HEK293 (cell line): ENCODE measurements around the gene MAP1B.

ENCODE experiments used
- CTCF ChIA-PET: fragments of 350-600 bp; formaldehyde crosslinking; extraction: SDS; loops from one replicate; lab custom pipeline; 2021; ENCODE audit warnings: antibody characterized with exemption; lab: Yijun Ruan, JAX
- POLR2A ChIA-PET: fragments of 300-600 bp; formaldehyde crosslinking; extraction: SDS; loops from one replicate; lab custom pipeline; 2020; ENCODE audit warnings: antibody characterized with exemption, inconsistent platforms; lab: Yijun Ruan, JAX
- H3K27ac ChIP-seq: fragments of 200-500 bp; sonication (Bioruptor generic); 2 replicates; pipeline ENCODE4 v1.5.1; 2014; ENCODE audit warnings: low read depth, low read length, control low read depth, inconsistent platforms; ENCODE audit errors: extremely low read depth
- H3K36me3 ChIP-seq, 2 experiments: fragments of 200-500 bp in 1 of 2; sonication (Bioruptor generic) in 1 of 2; 1 replicate in 1 of 2; 2 replicates in 1 of 2; pipeline ENCODE4 v1.5.1; 2014 to 2017; ENCODE audit warnings: inconsistent platforms in 2 of 2, low read length in 2 of 2; ENCODE audit not compliant: control insufficient read depth in 2 of 2, insufficient read depth in 1 of 2
- H3K4me1 ChIP-seq: fragments of 200-500 bp; sonication (Bioruptor generic); 2 replicates; pipeline ENCODE4 v1.5.1; 2014; ENCODE audit warnings: mild to moderate bottlenecking, low read length, inconsistent platforms; ENCODE audit not compliant: control insufficient read depth, insufficient read depth
- H3K4me3 ChIP-seq: 2 replicates; pipeline ENCODE4 v1.5.1; 2011; ENCODE audit warnings: low read depth, mild to moderate bottlenecking, control low read depth, low read length, moderate library complexity
- H3K9me3 ChIP-seq: fragments of 200-500 bp; sonication (Bioruptor generic); 2 replicates; pipeline ENCODE4 v1.5.1; 2014; ENCODE audit warnings: low read depth, low read length, inconsistent platforms; ENCODE audit not compliant: control insufficient read depth, insufficient read depth
- AEBP2 ChIP-seq: fragments of 450-650 bp; formaldehyde crosslinking; IDR thresholded peaks from 2 replicates; pipeline ENCODE4 v1.5.1; 2016; ENCODE audit warnings: missing biosample characterization, missing genetic modification characterization, borderline replicate concordance
- ATF2 ChIP-seq: fragments of 450-650 bp; formaldehyde crosslinking; IDR thresholded peaks from 2 replicates; pipeline ENCODE4 v1.5.1; 2016; ENCODE audit warnings: missing biosample characterization, missing genetic modification characterization, low read depth
- FEZF1 ChIP-seq: fragments of 450-650 bp; formaldehyde crosslinking; IDR thresholded peaks from 2 replicates; pipeline ENCODE4 v1.5.1; 2016; ENCODE audit warnings: missing biosample characterization, missing genetic modification characterization
- HIC1 ChIP-seq: fragments of 450-650 bp; formaldehyde crosslinking; IDR thresholded peaks from 2 replicates; pipeline ENCODE4 v1.5.1; 2016; ENCODE audit warnings: missing biosample characterization, missing genetic modification characterization
- HOXA7 ChIP-seq: sonication (generic); formaldehyde crosslinking; IDR thresholded peaks from 2 replicates; pipeline ENCODE4 v1.8.1; 2022; ENCODE audit warnings: missing genetic modification reagents, borderline replicate concordance
- SCRT2 ChIP-seq: fragments of 450-650 bp; formaldehyde crosslinking; IDR thresholded peaks from 2 replicates; pipeline ENCODE4 v1.5.1; 2016; ENCODE audit warnings: missing biosample characterization, missing genetic modification characterization
- YY2 ChIP-seq: fragments of 450-650 bp; formaldehyde crosslinking; IDR thresholded peaks from 2 replicates; pipeline ENCODE4 v1.5.1; 2016; ENCODE audit warnings: missing biosample characterization, missing genetic modification characterization
- ZNF138 ChIP-seq: fragments of 450-650 bp; formaldehyde crosslinking; IDR thresholded peaks from 2 replicates; pipeline ENCODE4 v1.5.1; 2016; ENCODE audit warnings: missing biosample characterization, missing genetic modification characterization, borderline replicate concordance
- ZNF140 ChIP-seq: fragments of 450-650 bp; formaldehyde crosslinking; IDR thresholded peaks from 2 replicates; pipeline ENCODE4 v1.5.1; 2016; ENCODE audit warnings: missing biosample characterization, missing genetic modification characterization
- ZNF148 ChIP-seq: fragments of 450-650 bp; formaldehyde crosslinking; IDR thresholded peaks from 2 replicates; pipeline ENCODE4 v1.5.0; 2017; ENCODE audit warnings: missing biosample characterization, missing genetic modification characterization, borderline replicate concordance
- ZNF16 ChIP-seq: fragments of 450-650 bp; formaldehyde crosslinking; IDR thresholded peaks from 2 replicates; pipeline ENCODE4 v1.5.1; 2016; ENCODE audit warnings: low read depth, missing biosample characterization, missing genetic modification characterization
- ZNF280C ChIP-seq: fragments of 450-650 bp; formaldehyde crosslinking; IDR thresholded peaks from 2 replicates; pipeline ENCODE4 v1.5.1; 2016; ENCODE audit warnings: missing biosample characterization, missing genetic modification characterization
- ZNF416 ChIP-seq: fragments of 450-650 bp; formaldehyde crosslinking; IDR thresholded peaks from 2 replicates; pipeline ENCODE4 v1.5.1; 2016; ENCODE audit warnings: missing biosample characterization, missing genetic modification characterization
- ZNF473 ChIP-seq: fragments of 450-650 bp; formaldehyde crosslinking; IDR thresholded peaks from 2 replicates; pipeline ENCODE4 v1.5.1; 2017; ENCODE audit warnings: missing biosample characterization, missing genetic modification characterization
- ZNF561 ChIP-seq: fragments of 450-650 bp; IDR thresholded peaks from 2 replicates; pipeline ENCODE4 v1.5.1; 2018; ENCODE audit warnings: missing biosample characterization, missing genetic modification characterization, borderline replicate concordance
- ZNF621 ChIP-seq: fragments of 450-650 bp; formaldehyde crosslinking; IDR thresholded peaks from 2 replicates; pipeline ENCODE4 v1.5.1; 2017; ENCODE audit warnings: missing biosample characterization, missing genetic modification characterization
- ZNF639 ChIP-seq: fragments of 450-650 bp; formaldehyde crosslinking; IDR thresholded peaks from 2 replicates; pipeline ENCODE4 v1.5.1; 2016; ENCODE audit warnings: missing biosample characterization, missing genetic modification characterization
- ZNF664 ChIP-seq: fragments of 450-650 bp; formaldehyde crosslinking; IDR thresholded peaks from 2 replicates; pipeline ENCODE4 v1.5.1; 2016; ENCODE audit warnings: missing biosample characterization, missing genetic modification characterization
- ZNF677 ChIP-seq: fragments of 450-650 bp; IDR thresholded peaks from 2 replicates; pipeline ENCODE4 v1.5.0; 2018; ENCODE audit warnings: missing biosample characterization, mild to moderate bottlenecking, missing genetic modification characterization, moderate library complexity
- ZSCAN5A ChIP-seq: fragments of 450-650 bp; formaldehyde crosslinking; IDR thresholded peaks from 2 replicates; pipeline ENCODE4 v1.5.1; 2016; ENCODE audit warnings: missing biosample characterization, missing genetic modification characterization

MAP1B gene

GRCh38 chr5:72151169-72151568 lies 43.9 kb downstream of the MAP1B start:
- no peak overlapping the region for H3K4me3 ChIP-seq
- no peaks in the 10 kb centered on the region for H3K9me3 ChIP-seq
- H3K27ac ChIP-seq = no peak overlapping the region
- ChIA-PET POLR2A (no interaction called here), CTCF (no interaction called here)
- peaks cover 0 to 2% of the 10 kb centered on the region in 2 experiments; a peak in 2 of 3 replicates for H3K36me3 ChIP-seq
- peaks cover 14% of the 10 kb centered on the region for H3K4me1 ChIP-seq
- TF ChIP-seq HIC1 (tag by site-specific recombination) = no peak
- no peak for TF ChIP-seq ZNF16 (tag by site-specific recombination)
- TF ChIP-seq ZNF138 (tag by site-specific recombination) = no peak
- TF ChIP-seq ZNF416 (tag by site-specific recombination) = no peak
- no peak for TF ChIP-seq ZNF621 (tag by site-specific recombination)
- TF ChIP-seq ZNF473 (tag by site-specific recombination) = no peak
- no peak for TF ChIP-seq ZSCAN5A (tag by site-specific recombination)
- TF ChIP-seq ZNF280C = no peak
- no peak for TF ChIP-seq ZNF677 (tag by site-specific recombination)
- TF ChIP-seq ZNF148 (tag by site-specific recombination) = no peak
- TF ChIP-seq ATF2 (tag by site-specific recombination) = no peak
- no peak for TF ChIP-seq ZNF639
- TF ChIP-seq ZNF140 (tag by site-specific recombination) = no peak
- no peak for TF ChIP-seq YY2
- no peak for TF ChIP-seq ZNF664
- no peak for TF ChIP-seq AEBP2 (tag by site-specific recombination)
- no peak for TF ChIP-seq ZNF561
- no peak for TF ChIP-seq FEZF1
- TF ChIP-seq HOXA7 = no peak
- TF ChIP-seq SCRT2 = no peak
